A549 treated with AZD9567 at 1 μM for 4 hours (cell line): Measurements from ENCODE around the gene TIMM23. TPM values are rescaled to one million over a fixed set of nuclear protein-coding genes. Genes with fewer than 3 reads are reported as not detected.

Experiments
- total RNA-seq: library from RNA; stranded (reverse); fragments of 200-300 nt; extraction: Qiagen RNA extraction; gene quantifications from 5 replicates; pipeline ENCODE4 v1.2.3, GENCODE V29; 2022; ENCODE audit not compliant: insufficient read depth

The TIMM23 gene
- 149 to 169 TPM (median 151 TPM) in 5 replicates for total RNA-seq

GRCh38 chr10:45972106-45972812 is at the start of gene TIMM23:
TSS of gene TIMM23 (plus strand) at chr10:45972489. CDS start at chr10:45972625, 136 bp downstream.

DNA sequence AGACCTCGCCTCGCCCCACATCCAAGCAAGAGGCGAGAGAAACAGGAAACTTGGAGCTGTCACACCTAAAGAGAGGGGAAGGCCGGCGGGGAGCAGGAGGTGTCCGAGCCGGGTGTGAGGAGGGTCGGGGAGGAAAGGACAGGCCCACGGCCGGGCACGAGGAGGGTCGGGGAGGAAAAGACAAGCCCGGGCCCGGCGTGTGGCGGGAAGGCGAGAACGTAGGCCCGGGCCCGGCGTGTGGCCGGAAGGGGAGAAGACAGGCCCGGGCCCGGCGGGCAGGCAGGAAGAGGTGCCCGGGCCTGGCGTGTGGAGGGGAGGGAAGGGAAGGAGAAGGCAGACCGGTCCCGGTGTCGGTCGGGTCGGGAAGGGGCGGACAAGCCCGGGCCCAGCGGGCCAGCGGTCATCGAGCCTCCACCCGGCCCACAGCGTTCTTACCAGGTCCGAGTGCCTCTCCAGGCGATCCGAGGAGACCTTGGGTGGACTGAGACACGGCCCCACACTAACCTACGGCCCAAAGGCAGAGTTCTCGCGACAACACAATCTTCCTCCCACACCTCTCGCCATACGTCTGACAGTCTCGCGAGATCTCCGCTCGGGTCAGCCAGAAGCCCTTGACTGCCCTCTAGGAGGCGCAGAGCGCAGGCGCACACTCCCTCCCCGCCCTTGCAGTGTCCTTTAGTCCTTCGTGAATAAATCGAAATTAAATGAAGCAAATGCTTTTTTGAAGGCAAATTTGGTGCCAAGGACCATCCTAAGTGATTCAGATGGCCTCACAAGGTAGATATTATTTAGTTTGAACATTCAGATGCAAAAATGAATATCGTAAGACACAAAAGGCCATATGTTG is 58.0 kb downstream of the TIMM23 start, which contains the start of gene NCOA4:
NCOA4 (minus strand) TSS at position 533 of the 847 bp plus-strand sequence. CDS start 13,943 bp downstream, outside the sequence.

GRCh38 chr10:46046261-46046660 is 74.0 kb downstream of the TIMM23 start, which contains the start of gene MSMB:
TSS of gene MSMB (minus strand) at chr10:46046269. CDS start at chr10:46046237, 32 bp downstream.

Other genes with a start within 250 kb of the TIMM23 start
- 15.9 to 19.2 TPM (median 18.6 TPM) in 5 replicates for gene WASHC2C, start 245.2 kb upstream of the TIMM23 start, total RNA-seq
- gene AGAP4, start 125.0 kb upstream of the TIMM23 start, total RNA-seq = 7.3 to 10.7 TPM (median 9.6 TPM) in 5 replicates
- 88.6 to 109 TPM (median 91.3 TPM) in 5 replicates for gene NCOA4, start 58.1 kb downstream of the TIMM23 start, total RNA-seq
- gene MSMB, start 73.8 kb downstream of the TIMM23 start, total RNA-seq = 0.35 TPM in 1 of 5 replicates, not detected in the others